Iris pigment epithelial cell (primary cell): ENCODE measurements around the gene KRT72.

Experiments
- DNase-seq: peaks from one replicate; pipeline ENCODE4 v3.0.0-alpha.2; 2011; ENCODE audit warnings: low read depth

The KRT72 gene

GRCh38 chr12:52600941-52601481 is at the start of gene KRT72:
KRT72 (minus strand) TSS chr12:52601463; CDS start chr12:52601452, 11 bp downstream.
- DNase-seq = no peak

GRCh38 chr12:52650520-52651081 is 49.3 kb upstream of the KRT72 start:
- no peak for DNase-seq

- no peak for DNase-seq
Measured at GRCh38 chr12:52649066-52649465, 47.8 kb upstream of the KRT72 start.

GRCh38 chr12:52648012-52648550 is 46.8 kb upstream of the KRT72 start:
- no peak for DNase-seq

GRCh38 chr12:52647601-52648000 is 46.3 kb upstream of the KRT72 start:
- DNase-seq = no peak

- DNase-seq = no peak
Measured at GRCh38 chr12:52646613-52647012, 45.4 kb upstream of the KRT72 start.

GRCh38 chr12:52645982-52646381 is 44.7 kb upstream of the KRT72 start:
- DNase-seq = no peak

- no peak for DNase-seq
Measured at GRCh38 chr12:52645120-52645761, 44.0 kb upstream of the KRT72 start.

GRCh38 chr12:52644078-52644415 is 42.8 kb upstream of the KRT72 start:
- no peak for DNase-seq

- no peak for DNase-seq
Measured at GRCh38 chr12:52643233-52644077, 42.2 kb upstream of the KRT72 start.

- DNase-seq = no peak
Measured at GRCh38 chr12:52641468-52641867, 40.2 kb upstream of the KRT72 start.

- DNase-seq = no peak
Measured at GRCh38 chr12:52637299-52637698, 36.0 kb upstream of the KRT72 start.

GRCh38 chr12:52636592-52637258 is 35.5 kb upstream of the KRT72 start:
- DNase-seq = no peak

GRCh38 chr12:52636189-52636588 is 34.9 kb upstream of the KRT72 start:
- no peak for DNase-seq

GRCh38 chr12:52634266-52635056 is 33.2 kb upstream of the KRT72 start:
- DNase-seq = no peak

- no peak for DNase-seq
Measured at GRCh38 chr12:52633383-52633782, 32.1 kb upstream of the KRT72 start.

GRCh38 chr12:52632656-52633055 is 31.4 kb upstream of the KRT72 start:
- no peak for DNase-seq

GRCh38 chr12:52631676-52632459 is 30.6 kb upstream of the KRT72 start:
- DNase-seq = no peak

- no peak for DNase-seq
Measured at GRCh38 chr12:52631264-52631663, 30.0 kb upstream of the KRT72 start.

GRCh38 chr12:52630599-52631200 is 29.4 kb upstream of the KRT72 start:
- DNase-seq = no peak
